GM12801 (cell line): Measurements from ENCODE around the gene GGT7.

Source experiments
- CTCF ChIP-seq: IDR thresholded peaks from one replicate; pipeline ENCODE4 v1.5.1; 2011; ENCODE audit warnings: control low read depth; ENCODE audit not compliant: insufficient read length; ENCODE audit errors: extremely low read depth

GGT7 gene

DNA sequence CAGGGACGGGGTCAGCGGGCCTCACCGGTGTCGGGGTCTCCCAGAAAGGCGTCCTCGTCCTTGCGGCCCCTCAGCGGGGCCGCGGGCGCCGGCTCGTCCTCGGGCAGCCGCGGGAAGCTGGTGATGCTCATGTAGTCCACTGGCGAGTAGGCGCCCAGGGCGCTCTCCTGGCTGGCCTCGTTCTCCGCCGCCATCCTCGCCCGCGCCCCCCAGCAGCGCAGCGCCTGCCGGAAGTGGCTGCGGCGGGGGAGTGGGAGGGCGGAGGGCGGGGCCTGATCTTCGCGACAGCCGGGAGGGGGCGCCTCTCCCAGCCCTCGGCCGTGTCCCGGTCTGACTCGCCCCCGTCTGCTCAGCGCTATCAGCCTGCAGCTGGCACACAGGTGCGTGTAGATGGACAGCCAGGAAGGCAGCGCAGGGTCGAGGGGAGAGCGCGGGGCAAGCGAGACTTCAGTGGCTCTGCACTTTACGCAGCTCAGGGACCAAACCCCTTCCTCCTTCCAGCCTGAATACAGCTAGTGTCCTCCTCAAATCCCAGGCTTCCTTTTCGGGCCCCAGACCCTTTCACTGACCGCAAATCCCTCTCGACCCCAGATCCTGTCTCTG, at the start of gene GGT7:
TSS of gene GGT7 (minus strand) at position 235 of the 603 bp plus-strand sequence. CDS start at position 194, 41 bp downstream.
- no peak for TF ChIP-seq CTCF

- no peak for TF ChIP-seq CTCF
These were observed 48.8 kb upstream of the GGT7 start for GRCh38 chr20:34921436-34921835.

DNA sequence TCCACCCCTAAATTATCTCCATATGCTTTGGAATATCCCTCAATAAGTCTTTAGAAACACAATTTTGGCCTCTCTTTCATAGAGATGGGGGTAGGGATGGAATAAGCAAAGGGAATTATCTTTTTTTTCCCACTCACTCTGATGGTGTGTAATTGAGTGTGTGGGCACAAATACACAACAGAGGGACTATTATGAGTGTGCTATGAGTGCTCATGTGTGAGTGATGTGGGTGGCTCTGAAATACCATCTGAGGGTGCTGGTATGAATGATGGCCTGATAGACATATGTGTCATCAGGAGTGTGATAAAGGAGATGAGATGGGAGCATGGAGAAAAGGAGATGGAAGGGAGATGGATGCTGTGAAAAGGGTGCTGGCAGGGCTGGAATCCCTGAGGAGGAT, 47.4 kb upstream of the GGT7 start:
- no peak for TF ChIP-seq CTCF

GRCh38 chr20:34916774-34917354, 44.2 kb upstream of the GGT7 start:
- no peak for TF ChIP-seq CTCF

DNA sequence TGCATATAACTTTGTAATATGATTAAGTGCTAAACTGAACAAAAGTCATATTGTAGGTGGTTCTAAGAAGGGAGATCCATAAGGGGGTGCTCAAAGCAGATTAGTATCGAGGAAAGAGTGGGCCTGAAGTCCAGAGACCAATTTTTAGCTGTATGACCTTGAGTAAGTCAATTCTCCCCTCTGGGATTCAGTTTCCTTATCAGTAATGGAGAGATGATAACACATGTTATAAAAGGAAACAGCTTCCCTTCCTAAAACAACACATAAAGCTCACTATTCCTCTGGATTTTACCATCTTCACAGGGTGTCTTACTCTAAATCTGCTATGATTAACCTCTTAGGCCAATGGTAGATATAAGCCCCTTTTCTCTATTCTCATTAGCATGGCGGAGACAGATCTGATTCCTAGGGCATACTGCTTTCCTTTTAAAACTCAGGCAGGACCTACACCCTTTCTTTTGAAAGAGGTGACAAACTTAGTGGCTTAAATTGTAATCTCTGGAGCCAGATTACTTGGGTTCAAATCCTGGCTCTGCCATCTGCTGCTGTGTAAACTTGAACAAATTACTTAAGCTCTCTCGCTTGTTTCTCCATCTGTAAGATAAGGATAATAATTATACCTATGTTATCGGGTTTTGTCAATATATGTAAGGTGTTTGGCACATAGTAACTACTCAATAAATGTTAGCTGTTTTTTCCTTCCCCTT, 43.2 kb upstream of the GGT7 start:
- TF ChIP-seq CTCF: no peak

- no peak for TF ChIP-seq CTCF
These were observed 42.5 kb upstream of the GGT7 start for GRCh38 chr20:34915131-34915530.

- TF ChIP-seq CTCF: no peak
These were observed 35.2 kb upstream of the GGT7 start for GRCh38 chr20:34907616-34908469.
